Omental fat pad (tissue), 4 donors: ENCODE data around the gene NAV2. TPM values are rescaled to one million over a fixed set of nuclear protein-coding genes. Genes with fewer than 3 reads are reported as not detected.
A peak's percentile ranks its signal among the peaks of the same experiment; 100 is the strongest.

Experiments used
- ATAC-seq: fragments of 150-250 bp; one replicate; pipeline ENCODE4 v1.9.1; 2016; ENCODE audit warnings: mild to moderate bottlenecking, moderate library complexity; ENCODE audit not compliant: low FRiP score
- DNase-seq: peaks from one replicate; pipeline ENCODE4 v3.0.0-alpha.2; 2019; ENCODE audit warnings: low spot score
- total RNA-seq, 4 donors: library from RNA; depleted of rRNA; stranded (reverse); fragments of >200 nt; gene quantifications; one replicate each; pipeline ENCODE4 v1.1.0, GENCODE V29; 2016
- TF ChIP-seq, protein P1 (sequence below), 3 donors: fragments of 450-650 bp; IDR thresholded peaks; one replicate each; pipeline ENCODE4 v1.5.1; 2016 to 2017; ENCODE audit warnings: antibody characterized with exemption in 3 of 3, mild to moderate bottlenecking in 3 of 3, moderate library complexity in 2 of 3

NAV2 gene
- total RNA-seq, 4 donors from 2014 or later, result 6.3 to 41.6 (median 13.0) TPM

GRCh38 chr11:19677381-19678080 lies 35.1 kb upstream of the NAV2 start:
- ATAC-seq (no peak), DNase-seq (no peak)
- TF ChIP-seq, protein P1, sequence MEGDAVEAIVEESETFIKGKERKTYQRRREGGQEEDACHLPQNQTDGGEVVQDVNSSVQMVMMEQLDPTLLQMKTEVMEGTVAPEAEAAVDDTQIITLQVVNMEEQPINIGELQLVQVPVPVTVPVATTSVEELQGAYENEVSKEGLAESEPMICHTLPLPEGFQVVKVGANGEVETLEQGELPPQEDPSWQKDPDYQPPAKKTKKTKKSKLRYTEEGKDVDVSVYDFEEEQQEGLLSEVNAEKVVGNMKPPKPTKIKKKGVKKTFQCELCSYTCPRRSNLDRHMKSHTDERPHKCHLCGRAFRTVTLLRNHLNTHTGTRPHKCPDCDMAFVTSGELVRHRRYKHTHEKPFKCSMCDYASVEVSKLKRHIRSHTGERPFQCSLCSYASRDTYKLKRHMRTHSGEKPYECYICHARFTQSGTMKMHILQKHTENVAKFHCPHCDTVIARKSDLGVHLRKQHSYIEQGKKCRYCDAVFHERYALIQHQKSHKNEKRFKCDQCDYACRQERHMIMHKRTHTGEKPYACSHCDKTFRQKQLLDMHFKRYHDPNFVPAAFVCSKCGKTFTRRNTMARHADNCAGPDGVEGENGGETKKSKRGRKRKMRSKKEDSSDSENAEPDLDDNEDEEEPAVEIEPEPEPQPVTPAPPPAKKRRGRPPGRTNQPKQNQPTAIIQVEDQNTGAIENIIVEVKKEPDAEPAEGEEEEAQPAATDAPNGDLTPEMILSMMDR (IDR thresholded peaks at IDR 0.05), result no peak

DNA sequence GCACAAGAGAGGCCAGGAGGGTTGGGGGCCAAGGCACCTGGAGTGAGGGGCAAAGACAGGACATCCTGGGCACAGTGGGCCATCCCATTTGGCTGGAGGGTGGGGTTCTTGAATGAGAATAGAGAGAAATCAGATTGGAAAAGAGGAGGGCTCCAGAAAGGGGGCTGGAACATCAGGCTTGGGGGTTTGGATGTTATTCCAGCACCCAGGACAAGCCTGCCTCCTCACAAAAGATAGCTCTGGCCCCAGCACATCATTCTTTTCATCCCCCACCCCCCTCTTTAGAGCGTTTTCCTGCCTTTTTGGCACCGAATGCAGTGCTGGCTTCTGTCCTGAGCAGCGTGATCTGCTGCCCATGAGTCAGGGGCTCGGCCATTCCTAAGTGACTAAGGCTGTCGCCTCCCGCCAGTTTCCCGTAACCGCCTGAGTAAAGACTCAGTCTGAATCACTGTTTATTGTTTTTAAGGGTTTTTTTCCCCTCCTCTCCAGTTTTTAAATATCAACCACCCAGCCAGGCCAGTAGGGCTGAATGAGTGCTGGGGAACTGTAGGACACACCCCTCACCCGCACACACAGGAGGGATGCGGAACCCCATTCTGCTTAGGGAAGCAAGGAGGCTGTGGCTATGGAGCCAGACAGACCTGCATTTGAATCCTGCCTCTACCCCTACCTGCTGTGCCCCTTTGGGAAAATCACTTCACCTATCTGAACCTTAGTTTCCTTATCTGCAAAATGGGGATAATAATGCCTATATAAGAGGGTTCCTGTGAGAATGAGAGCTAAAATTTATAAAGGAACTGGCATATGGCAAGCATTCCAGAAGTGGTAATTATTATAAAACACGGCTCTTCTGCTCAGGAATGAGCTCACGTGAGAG lies 32.4 kb upstream of the NAV2 start:
- TF ChIP-seq, protein P1 (IDR thresholded peaks at IDR 0.05), result no peak
- peak; percentile 89 for ATAC-seq

GRCh38 chr11:19680829-19681368 lies 31.7 kb upstream of the NAV2 start:
- TF ChIP-seq, protein P1 (IDR thresholded peaks at IDR 0.05), result no peak
- ATAC-seq (no peak), DNase-seq (no peak)

More for the DNA sequence above, 32.4 kb upstream of the NAV2 start:
- DNase-seq, result peak; percentile 68

DNA sequence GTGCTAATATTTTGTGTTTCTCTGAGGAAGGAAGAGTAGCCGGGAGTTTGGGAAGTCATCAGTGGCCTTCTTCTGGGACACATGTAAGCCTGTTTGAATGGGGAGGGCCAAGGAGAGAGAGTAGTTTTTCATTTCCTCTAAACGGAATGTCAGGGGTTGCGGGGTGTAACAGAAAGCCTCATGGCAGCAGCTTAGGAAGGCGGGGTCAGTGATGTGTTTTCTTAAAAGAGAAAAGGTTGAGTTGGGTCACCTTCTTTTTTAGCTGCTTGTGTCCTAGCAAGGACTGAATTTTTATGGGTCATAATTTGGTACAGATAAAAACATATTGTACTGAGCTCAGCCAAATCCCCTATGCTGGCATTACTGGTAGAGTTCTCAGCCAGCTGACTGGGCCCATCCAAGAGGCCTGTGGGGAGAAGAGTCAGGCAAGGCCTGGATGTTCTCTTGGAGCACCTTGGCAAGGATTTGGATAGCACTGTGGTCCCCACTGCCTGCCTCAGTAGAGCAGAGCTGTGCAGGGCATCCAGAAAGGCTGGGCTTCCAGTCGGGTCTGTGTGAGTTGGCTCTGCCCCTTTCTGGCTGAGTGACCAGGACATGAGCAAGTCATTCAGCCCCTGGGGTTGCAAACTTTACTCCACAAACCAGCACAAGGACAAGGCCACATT lies 29.4 kb upstream of the NAV2 start:
- DNase-seq (no peak), ATAC-seq (no peak)
- TF ChIP-seq, protein P1 (IDR thresholded peaks at IDR 0.05), result no peak

DNA sequence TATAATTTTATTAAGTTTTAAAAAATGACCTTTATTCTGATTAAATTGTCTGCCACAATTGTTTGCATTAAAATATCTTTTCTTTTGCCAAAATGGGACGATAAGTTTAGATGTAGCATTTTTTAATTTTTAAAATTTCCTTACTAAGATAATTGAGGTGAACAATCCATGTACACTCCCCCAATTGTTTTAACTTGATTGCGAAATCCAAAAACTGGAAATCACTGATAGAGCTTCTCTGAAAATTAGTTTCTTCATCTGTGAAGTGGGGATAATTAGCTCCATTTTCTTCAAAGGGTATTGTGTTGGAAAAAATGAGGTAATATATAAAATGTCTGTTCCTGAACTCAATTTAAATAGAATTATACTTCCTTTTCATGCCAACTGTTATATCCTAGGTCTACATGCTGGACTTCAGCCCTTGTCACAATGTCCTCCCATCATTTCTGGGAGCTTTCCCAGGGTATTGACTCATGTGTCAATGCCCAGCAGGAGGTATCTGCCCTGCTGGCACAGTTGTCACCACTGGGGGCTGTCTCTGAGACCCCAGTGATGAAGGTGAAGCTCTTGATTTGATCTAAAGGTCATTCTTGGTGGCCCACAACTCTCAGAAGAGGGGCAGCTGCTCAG lies 28.7 kb upstream of the NAV2 start:
- no peak for ATAC-seq
- no peak for DNase-seq
- TF ChIP-seq, protein P1 (IDR thresholded peaks at IDR 0.05), result no peak

GRCh38 chr11:19686234-19686633 lies 26.4 kb upstream of the NAV2 start:
- TF ChIP-seq, protein P1 (IDR thresholded peaks at IDR 0.05), result no peak
- DNase-seq (no peak), ATAC-seq (no peak)
